ENCODE results near the gene MPHOSPH10. TPM values are rescaled to one million over a fixed set of nuclear protein-coding genes. Genes with fewer than 3 reads are reported as not detected.

MPHOSPH10 gene
- total and polyA plus RNA-seq, 2 of the 13 experiments (the other 11 are each of a cell fraction or from before 2014, with no cell fraction given), result 37.8 to 137 TPM

- TF ChIP-seq, protein P1, sequence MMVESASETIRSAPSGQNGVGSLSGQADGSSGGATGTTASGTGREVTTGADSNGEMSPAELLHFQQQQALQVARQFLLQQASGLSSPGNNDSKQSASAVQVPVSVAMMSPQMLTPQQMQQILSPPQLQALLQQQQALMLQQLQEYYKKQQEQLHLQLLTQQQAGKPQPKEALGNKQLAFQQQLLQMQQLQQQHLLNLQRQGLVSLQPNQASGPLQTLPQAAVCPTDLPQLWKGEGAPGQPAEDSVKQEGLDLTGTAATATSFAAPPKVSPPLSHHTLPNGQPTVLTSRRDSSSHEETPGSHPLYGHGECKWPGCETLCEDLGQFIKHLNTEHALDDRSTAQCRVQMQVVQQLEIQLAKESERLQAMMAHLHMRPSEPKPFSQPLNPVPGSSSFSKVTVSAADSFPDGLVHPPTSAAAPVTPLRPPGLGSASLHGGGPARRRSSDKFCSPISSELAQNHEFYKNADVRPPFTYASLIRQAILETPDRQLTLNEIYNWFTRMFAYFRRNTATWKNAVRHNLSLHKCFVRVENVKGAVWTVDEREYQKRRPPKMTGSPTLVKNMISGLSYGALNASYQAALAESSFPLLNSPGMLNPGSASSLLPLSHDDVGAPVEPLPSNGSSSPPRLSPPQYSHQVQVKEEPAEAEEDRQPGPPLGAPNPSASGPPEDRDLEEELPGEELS (CRISPR knock-in tag; IDR thresholded peaks at IDR 0.05), result 0 out of 2 replicates have a peak, but pooled peaks have one; percentile 51
- TF ChIP-seq ZBTB2 (CRISPR knock-in tag; IDR thresholded peaks at IDR 0.05; ENCODE audit: low read depth) (no peak), ZNF609 (CRISPR knock-in tag; IDR thresholded peaks at IDR 0.05; ENCODE audit: borderline replicate concordance) (no peak; the same call in 1 of the 2 replicates), ZBTB34 (CRISPR knock-in tag; IDR thresholded peaks at IDR 0.05) (peak; percentile 33; the same call in 1 of the 2 replicates), THRA (CRISPR knock-in tag; IDR thresholded peaks at IDR 0.05; ENCODE audit: borderline replicate concordance) (no peak), ZNF296 (CRISPR knock-in tag; conservative IDR thresholded peaks at IDR 0.05) (peak; percentile 20; the same call in 1 of the 2 replicates), CHD2 (IDR thresholded peaks at IDR 0.05; ENCODE audit: low read depth, low read length) (peak; percentile 55; the same call in 1 of the 2 replicates), MIER2 (CRISPR knock-in tag; IDR thresholded peaks at IDR 0.05) (no peak), KDM3A (CRISPR knock-in tag; IDR thresholded peaks at IDR 0.05; ENCODE audit: low read depth) (no peak), ZBTB43 (CRISPR knock-in tag; conservative IDR thresholded peaks at IDR 0.05) (no peak), XBP1 (CRISPR knock-in tag; IDR thresholded peaks at IDR 0.05) (no peak), MEF2D (CRISPR knock-in tag; IDR thresholded peaks at IDR 0.05) (peak; percentile 78; the same call in 1 of the 2 replicates), ZNF7 (CRISPR knock-in tag; IDR thresholded peaks at IDR 0.05) (peak; percentile 19; the same call in 1 of the 2 replicates)
- TF ChIP-seq, protein P2, sequence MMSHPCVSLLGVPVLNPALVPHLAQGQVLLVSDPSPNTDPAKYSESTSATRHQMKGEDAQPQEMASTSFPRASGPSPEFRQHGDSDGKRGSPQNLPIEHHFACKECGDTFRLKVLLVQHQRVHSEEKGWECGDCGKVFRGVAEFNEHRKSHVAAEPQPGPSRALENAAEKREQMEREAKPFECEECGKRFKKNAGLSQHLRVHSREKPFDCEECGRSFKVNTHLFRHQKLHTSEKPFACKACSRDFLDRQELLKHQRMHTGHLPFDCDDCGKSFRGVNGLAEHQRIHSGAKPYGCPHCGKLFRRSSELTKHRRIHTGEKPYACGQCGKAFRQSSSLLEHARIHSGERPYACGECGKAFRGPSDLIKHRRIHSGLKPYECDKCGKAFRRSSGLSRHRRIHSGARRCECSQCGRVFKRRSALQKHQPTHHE (CRISPR knock-in tag; IDR thresholded peaks at IDR 0.05; ENCODE audit: borderline replicate concordance), result no peak; the same call in 1 of the 2 replicates
Observed at GRCh38 chr2:71129902-71130151, 607 bp upstream of the MPHOSPH10 start (continued).
